GM06990 (cell line): ENCODE results near the gene TRAFD1.

Source experiments
- DNase-seq: peaks from one replicate; pipeline ENCODE4 v3.0.0-alpha.2; 2011; ENCODE audit not compliant: insufficient read length; ENCODE audit errors: extremely low read depth
- H3K27me3 ChIP-seq: replicated peaks from 2 replicates; pipeline ENCODE4 v1.6.0; 2011; ENCODE audit warnings: low read length; ENCODE audit not compliant: control insufficient read depth, insufficient read depth
- H3K36me3 ChIP-seq: 2 replicates; pipeline ENCODE4 v1.5.1; 2011; ENCODE audit warnings: low read length; ENCODE audit not compliant: control insufficient read depth, insufficient read depth
- H3K4me3 ChIP-seq: replicated peaks from 2 replicates; pipeline ENCODE4 v1.5.1; 2011; ENCODE audit warnings: low read depth, mild to moderate bottlenecking, control low read depth, low read length
- CTCF ChIP-seq: IDR thresholded peaks from 2 replicates; pipeline ENCODE4 v1.5.1; 2011; ENCODE audit warnings: low read length, control low read depth, mild to moderate bottlenecking, inconsistent platforms; ENCODE audit not compliant: insufficient read depth, poor library complexity, severe bottlenecking

The TRAFD1 gene

GRCh38 chr12:112169966-112170365 lies 44.6 kb downstream of the TRAFD1 start:
- Histone ChIP-seq H3K4me3 (no peak overlapping the region), H3K27me3 (no peaks in the 10 kb centered on the region), H3K36me3 (peaks cover 40% of the 10 kb centered on the region)
- no peak for TF ChIP-seq CTCF
- no peak for DNase-seq

- Histone ChIP-seq H3K36me3 (peaks cover 42% of the 10 kb centered on the region), H3K27me3 (no peaks in the 10 kb centered on the region), H3K4me3 (no peak overlapping the region)
- TF ChIP-seq CTCF: peak; percentile 62
- DNase-seq: no peak
Observed at GRCh38 chr12:112170376-112170775, 45.0 kb downstream of the TRAFD1 start.

GRCh38 chr12:112170971-112171596 lies 45.7 kb downstream of the TRAFD1 start:
- no peak overlapping the region for H3K4me3 ChIP-seq
- DNase-seq: no peak
- peaks cover 43% of the 10 kb centered on the region for H3K36me3 ChIP-seq
- TF ChIP-seq CTCF: no peak
- H3K27me3 ChIP-seq: no peaks in the 10 kb centered on the region

GRCh38 chr12:112172556-112173324 lies 47.4 kb downstream of the TRAFD1 start:
- no peak for DNase-seq
- no peak for TF ChIP-seq CTCF
- Histone ChIP-seq H3K36me3 (peaks cover 42% of the 10 kb centered on the region), H3K4me3 (no peak overlapping the region), H3K27me3 (no peaks in the 10 kb centered on the region)

GRCh38 chr12:112175361-112176155 lies 50.2 kb downstream of the TRAFD1 start:
- Histone ChIP-seq H3K27me3 (no peaks in the 10 kb centered on the region), H3K4me3 (no peak overlapping the region), H3K36me3 (peaks cover 41% of the 10 kb centered on the region)
- TF ChIP-seq CTCF: no peak
- DNase-seq: no peak
